ENCODE results near the gene TXNDC12.

Gene TXNDC12

DNA sequence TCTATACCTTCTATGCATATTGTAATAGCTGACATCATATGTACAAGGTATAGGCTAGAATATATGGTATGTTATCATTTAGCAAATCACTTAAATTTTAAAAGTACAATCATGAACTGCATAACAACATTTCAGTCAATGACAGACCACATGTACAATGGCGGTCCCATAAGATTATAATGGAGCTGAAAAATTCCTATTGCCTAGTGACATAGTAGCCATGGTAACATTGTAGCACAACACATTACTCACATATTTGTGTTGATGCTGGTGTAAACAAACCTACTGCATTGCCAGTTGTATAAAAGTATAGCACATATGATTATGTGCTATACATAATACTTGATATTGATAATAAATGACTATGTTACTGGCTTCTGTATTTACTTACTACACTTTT is 73.4 kb downstream of the TXNDC12 start:
- Histone ChIP-seq H3K27ac (ENCODE audit: low read depth, low read length) (no peak overlapping the region), H3K36me3 (ENCODE audit: control insufficient read depth, insufficient read depth, low read length) (no peaks in the 10 kb centered on the region), H3K4me1 (ENCODE audit: control insufficient read depth, insufficient read depth, low read length) (no peaks in the 10 kb centered on the region), H3K9ac (ENCODE audit: low read length) (no peak overlapping the region), H3K27me3 (ENCODE audit: control insufficient read depth, insufficient read depth, low read length) (no peaks in the 10 kb centered on the region), H3K4me3 (ENCODE audit: low read length) (no peak overlapping the region)

DNA sequence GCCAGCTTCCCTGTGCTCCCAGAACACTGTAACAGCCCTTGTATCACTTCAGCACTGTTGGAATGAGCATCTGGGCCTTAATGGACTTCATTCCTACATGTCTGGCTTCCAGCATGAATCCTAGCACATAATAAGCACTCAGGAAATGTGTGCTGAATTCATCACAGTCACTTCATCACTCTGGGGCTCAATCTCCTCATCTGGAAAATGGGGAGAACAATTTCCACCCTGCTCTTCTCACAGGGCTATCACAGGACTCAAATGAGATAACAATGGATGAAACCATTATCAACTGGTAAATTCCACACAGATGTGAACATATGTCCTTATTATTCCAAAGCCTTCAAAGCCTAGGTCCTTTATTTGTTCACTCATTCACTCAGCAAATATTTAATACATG is 76.9 kb downstream of the TXNDC12 start:
- H3K4me1 ChIP-seq (ENCODE audit: control insufficient read depth, insufficient read depth, low read length) = no peaks in the 10 kb centered on the region
- no peaks in the 10 kb centered on the region for H3K27me3 ChIP-seq (ENCODE audit: control insufficient read depth, insufficient read depth, low read length)
- H3K36me3 ChIP-seq (ENCODE audit: control insufficient read depth, insufficient read depth, low read length) = no peaks in the 10 kb centered on the region

DNA sequence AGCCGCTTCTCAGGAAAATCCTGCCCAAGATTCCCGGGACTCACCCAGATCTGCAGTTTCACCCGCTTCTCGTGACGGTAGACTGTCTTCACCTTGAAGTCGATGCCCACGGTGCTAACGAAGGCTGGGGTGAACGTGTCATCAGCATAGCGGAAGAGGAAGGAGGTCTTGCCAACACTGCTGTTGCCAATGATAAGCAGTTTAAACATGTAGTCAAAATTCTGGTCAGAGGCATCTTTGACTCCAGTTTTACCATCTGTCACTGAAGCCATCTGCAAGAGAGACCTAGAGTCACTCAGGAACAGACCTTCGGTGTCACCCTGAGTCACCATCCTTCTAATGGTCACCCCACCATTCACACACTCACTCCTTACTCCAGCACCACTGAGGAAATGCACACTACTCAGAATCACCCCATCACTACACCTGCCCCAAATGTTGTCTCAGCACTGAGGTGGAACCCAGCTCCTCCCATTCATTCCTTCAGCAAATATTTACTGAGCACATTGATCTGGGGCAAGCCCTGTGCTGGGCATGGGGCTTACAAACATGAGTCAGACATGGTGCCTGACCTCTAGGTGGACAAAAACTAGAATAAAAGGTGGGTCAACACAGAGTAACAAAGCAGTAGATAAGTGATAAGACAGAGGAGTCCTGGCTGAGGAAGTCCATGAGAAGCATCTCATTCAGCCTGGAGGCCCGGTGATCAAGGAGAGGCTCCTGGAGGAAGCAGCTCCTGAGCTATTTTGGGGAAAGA is 78.0 kb downstream of the TXNDC12 start:
- no peaks in the 10 kb centered on the region for H3K36me3 ChIP-seq (ENCODE audit: control insufficient read depth, insufficient read depth, low read length)
- H3K27me3 ChIP-seq (ENCODE audit: control insufficient read depth, insufficient read depth, low read length) = no peaks in the 10 kb centered on the region
- no peak overlapping the region for H3K4me3 ChIP-seq (ENCODE audit: low read length)
- H3K27ac ChIP-seq (ENCODE audit: low read depth, low read length) = no peak overlapping the region
- no peaks in the 10 kb centered on the region for H3K4me1 ChIP-seq (ENCODE audit: control insufficient read depth, insufficient read depth, low read length)
- no peak overlapping the region for H3K9ac ChIP-seq (ENCODE audit: low read length)

More for the DNA sequence above, 76.9 kb downstream of the TXNDC12 start:
- H3K4me3 ChIP-seq (ENCODE audit: low read length) = no peak overlapping the region
- no peak overlapping the region for H3K9ac ChIP-seq (ENCODE audit: low read length)
- no peak overlapping the region for H3K27ac ChIP-seq (ENCODE audit: low read depth, low read length)

DNA sequence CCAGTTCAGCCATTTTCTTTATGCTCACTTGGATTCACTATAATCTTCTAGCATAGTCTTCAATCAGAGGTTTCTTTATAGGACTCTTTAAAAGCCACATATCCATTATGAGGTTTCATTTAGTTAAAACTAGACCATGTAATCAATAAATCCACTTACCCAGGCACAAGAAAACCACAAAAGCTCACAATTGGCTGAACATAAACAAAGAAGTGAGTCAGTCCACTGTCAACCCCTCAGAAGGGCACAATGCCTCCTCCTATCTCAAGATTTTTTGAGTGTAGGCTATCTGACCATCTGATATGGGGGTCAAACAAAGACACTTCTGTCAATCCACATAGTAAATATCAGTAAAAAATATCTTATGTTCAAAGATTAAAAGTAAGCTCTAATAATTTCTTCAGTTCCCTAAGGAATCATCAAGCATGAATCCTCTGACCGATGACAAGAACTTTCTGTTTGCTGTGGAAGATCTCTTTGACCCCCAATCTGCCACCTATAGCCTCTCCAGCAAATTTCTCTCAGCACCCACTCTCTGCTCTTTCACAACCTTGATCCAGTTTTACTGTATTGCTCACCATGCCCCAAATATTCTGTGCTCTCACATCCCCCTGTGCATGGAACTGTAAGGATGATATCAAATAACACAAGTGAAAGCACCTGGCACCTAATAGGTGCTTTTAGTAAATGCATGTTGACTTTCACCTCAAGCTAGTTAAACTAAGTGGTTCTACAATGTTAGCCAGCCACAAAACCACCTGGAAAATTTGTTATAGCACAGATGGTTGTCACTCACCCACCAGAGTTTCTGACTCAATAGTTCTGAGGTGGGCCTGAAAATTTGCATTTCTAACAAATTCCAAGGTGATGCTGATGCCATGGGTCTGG is 81.2 kb downstream of the TXNDC12 start:
- no peak overlapping the region for H3K27ac ChIP-seq (ENCODE audit: low read depth, low read length)

More for the DNA sequence above, 81.2 kb downstream of the TXNDC12 start:
- Histone ChIP-seq H3K36me3 (ENCODE audit: control insufficient read depth, insufficient read depth, low read length) (no peaks in the 10 kb centered on the region), H3K4me3 (ENCODE audit: low read length) (no peak overlapping the region), H3K4me1 (ENCODE audit: control insufficient read depth, insufficient read depth, low read length) (no peaks in the 10 kb centered on the region), H3K27me3 (ENCODE audit: control insufficient read depth, insufficient read depth, low read length) (no peaks in the 10 kb centered on the region), H3K9ac (ENCODE audit: low read length) (no peak overlapping the region)
